Neural cell (in vitro differentiated cells): ENCODE measurements around the gene TBC1D16. TPM values are rescaled to one million over a fixed set of nuclear protein-coding genes. Genes with fewer than 3 reads are reported as not detected.

Experiments
- H2AFZ ChIP-seq: fragments of 200-600, 300-800 bp; sonication (generic), shearing (Covaris generic); 2 replicates; pipeline ENCODE4 v1.6.0; 2014; ENCODE audit warnings: low read depth, mild to moderate bottlenecking, antibody characterized with exemption, low read length, moderate library complexity
- H3F3A ChIP-seq: fragments of 200-600 bp; shearing (Covaris generic); 2 replicates; pipeline ENCODE4 v1.6.1; 2016; ENCODE audit warnings: mild to moderate bottlenecking, moderate library complexity, mixed read lengths, antibody characterized with exemption, low read length; ENCODE audit not compliant: insufficient read depth, poor library complexity, severe bottlenecking
- H3K27ac ChIP-seq: fragments of 200-600, 300-800 bp; sonication (generic), shearing (Covaris generic); 2 replicates; pipeline ENCODE4 v1.5.1; 2014; ENCODE audit warnings: mild to moderate bottlenecking, low read length, moderate library complexity
- H3K27me3 ChIP-seq: fragments of 300-800, 200-600 bp; sonication (generic), shearing (Covaris generic); 2 replicates; pipeline ENCODE4 v1.6.0; 2014; ENCODE audit warnings: mild to moderate bottlenecking, low read depth, low read length, moderate library complexity; ENCODE audit not compliant: insufficient read depth
- H3K36me3 ChIP-seq: fragments of 300-800, 200-600 bp; sonication (generic), shearing (Covaris generic); 2 replicates; pipeline ENCODE4 v1.5.1; 2014; ENCODE audit warnings: mild to moderate bottlenecking, antibody characterized with exemption, low read length, moderate library complexity; ENCODE audit not compliant: insufficient read depth
- H3K4me2 ChIP-seq: fragments of 300-800, 200-600 bp; sonication (generic), shearing (Covaris generic); 2 replicates; pipeline ENCODE4 v1.6.0; 2014; ENCODE audit warnings: mild to moderate bottlenecking, low read length
- H3K4me3 ChIP-seq: fragments of 300-800, 200-600 bp; sonication (generic), shearing (Covaris generic); 2 replicates; pipeline ENCODE4 v1.5.1; 2014; ENCODE audit warnings: mild to moderate bottlenecking, low read length, moderate library complexity
- H3K79me2 ChIP-seq: fragments of 200-600 bp; shearing (Covaris generic); replicated peaks from 2 replicates; pipeline ENCODE4 v1.6.0; 2014; ENCODE audit warnings: mild to moderate bottlenecking, low read length, moderate library complexity; ENCODE audit not compliant: insufficient read depth
- H3K9ac ChIP-seq: fragments of 300-800, 200-600 bp; sonication (generic), shearing (Covaris generic); 2 replicates; pipeline ENCODE4 v1.6.1; 2016; ENCODE audit warnings: mild to moderate bottlenecking, low read length, mixed read lengths
- H3K9me2 ChIP-seq: fragments of 200-600 bp; shearing (Covaris generic); 2 replicates; pipeline ENCODE4 v1.6.1; 2016; ENCODE audit warnings: mild to moderate bottlenecking, low read length, mixed read lengths; ENCODE audit not compliant: insufficient read depth
- H3K9me3 ChIP-seq: fragments of 200-600, 300-800 bp; sonication (generic), shearing (Covaris generic); 2 replicates; pipeline ENCODE4 v1.6.1; 2016; ENCODE audit warnings: mild to moderate bottlenecking, mixed run types, low read length, moderate library complexity, mixed read lengths
- H4K20me1 ChIP-seq: fragments of 200-600 bp; shearing (Covaris generic); 2 replicates; pipeline ENCODE4 v1.6.1; 2016; ENCODE audit warnings: mild to moderate bottlenecking, mixed run types; ENCODE audit not compliant: insufficient read depth
- EP300 ChIP-seq: fragments of 450-650 bp; conservative IDR thresholded peaks from 2 replicates; pipeline ENCODE4 v1.6.1; 2014; ENCODE audit warnings: antibody characterized with exemption, mild to moderate bottlenecking, moderate library complexity; ENCODE audit not compliant: poor library complexity, severe bottlenecking
- EZH2 ChIP-seq: fragments of 200-600, 300-800 bp; shearing (Covaris generic), sonication (generic); IDR thresholded peaks from 2 replicates; pipeline ENCODE4 v1.6.1; 2014; ENCODE audit warnings: antibody characterized with exemption, low read length, borderline replicate concordance, mild to moderate bottlenecking; ENCODE audit not compliant: insufficient read depth, poor library complexity, severe bottlenecking
- MXI1 ChIP-seq: fragments of 450-650 bp; conservative IDR thresholded peaks from 2 replicates; pipeline ENCODE4 v1.6.1; 2014; ENCODE audit warnings: antibody characterized with exemption, mild to moderate bottlenecking; ENCODE audit not compliant: poor library complexity, severe bottlenecking
- POLR2AphosphoS5 ChIP-seq: IDR thresholded peaks from 2 replicates; pipeline ENCODE4 v1.6.1; 2012
- RAD21 ChIP-seq: fragments of 450-650 bp; conservative IDR thresholded peaks from 2 replicates; pipeline ENCODE4 v1.6.1; 2014; ENCODE audit warnings: antibody characterized with exemption, mild to moderate bottlenecking, moderate library complexity
- SMC3 ChIP-seq: fragments of 450-650 bp; conservative IDR thresholded peaks from 2 replicates; pipeline ENCODE4 v1.6.1; 2014; ENCODE audit warnings: antibody characterized with exemption, mild to moderate bottlenecking, moderate library complexity; ENCODE audit not compliant: poor library complexity
- TAF1 ChIP-seq: IDR thresholded peaks from 2 replicates; pipeline ENCODE4 v1.6.1; 2012; ENCODE audit warnings: low read depth
- polyA plus RNA-seq: library from polyadenylated mRNA; depleted of rRNA; stranded (reverse); fragments of >200 nt; gene quantifications from 2 replicates; pipeline ENCODE4 v1.2.3, GENCODE V29; 2014
- TF ChIP-seq, protein P1 (sequence below): IDR thresholded peaks from 2 replicates; pipeline ENCODE4 v1.6.1; 2012; ENCODE audit warnings: borderline replicate concordance
- TF ChIP-seq, protein P2 (sequence below): fragments of 450-650 bp; IDR thresholded peaks from 2 replicates; pipeline ENCODE4 v1.5.1; 2014; ENCODE audit warnings: antibody characterized with exemption, mild to moderate bottlenecking, moderate library complexity; ENCODE audit not compliant: poor library complexity, severe bottlenecking

Gene TBC1D16
- polyA plus RNA-seq, 1 donor from 2014 or later, result 19.8 TPM

DNA sequence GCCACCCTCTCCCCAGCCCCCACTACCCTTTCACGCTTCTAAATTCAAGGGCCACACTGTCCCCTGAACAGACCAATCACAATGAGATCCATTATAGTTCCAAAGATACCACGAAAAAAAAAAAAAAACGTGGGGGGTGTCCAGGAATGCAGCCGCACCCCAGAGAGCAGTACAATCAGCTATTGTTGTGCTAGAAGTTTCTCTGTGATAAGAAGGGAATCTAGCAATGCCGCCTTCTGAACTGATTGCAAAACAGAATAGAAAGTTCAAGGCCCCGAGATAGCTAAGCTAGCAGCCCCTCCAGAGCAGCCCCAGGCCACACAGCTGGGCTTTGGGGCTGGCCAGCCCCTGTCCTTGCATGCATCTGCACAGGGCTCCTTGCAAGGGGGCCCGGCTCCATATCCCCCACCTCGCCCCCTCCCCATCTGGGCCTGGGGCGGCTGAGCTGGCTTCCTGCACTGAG lies 109.5 kb downstream of the TBC1D16 start:
- no peaks in the 10 kb centered on the region for H3K79me2 ChIP-seq
- TF ChIP-seq EZH2 (no peak), SMC3 (no peak), MXI1 (no peak), RAD21 (no peak)
- no peaks in the 10 kb centered on the region for H3F3A ChIP-seq
- H3K27me3 ChIP-seq, result no peaks in the 10 kb centered on the region
- H3K4me2 ChIP-seq, result no peak overlapping the region
- no peaks in the 10 kb centered on the region for H3K9me3 ChIP-seq
- H3K27ac ChIP-seq, result no peak overlapping the region
- H4K20me1 ChIP-seq, result no peaks in the 10 kb centered on the region
- no peak overlapping the region for H2AFZ ChIP-seq
- no peak overlapping the region for H3K9ac ChIP-seq
- no peak overlapping the region for H3K4me3 ChIP-seq
- no peaks in the 10 kb centered on the region for H3K36me3 ChIP-seq
- H3K9me2 ChIP-seq, result no peaks in the 10 kb centered on the region

DNA sequence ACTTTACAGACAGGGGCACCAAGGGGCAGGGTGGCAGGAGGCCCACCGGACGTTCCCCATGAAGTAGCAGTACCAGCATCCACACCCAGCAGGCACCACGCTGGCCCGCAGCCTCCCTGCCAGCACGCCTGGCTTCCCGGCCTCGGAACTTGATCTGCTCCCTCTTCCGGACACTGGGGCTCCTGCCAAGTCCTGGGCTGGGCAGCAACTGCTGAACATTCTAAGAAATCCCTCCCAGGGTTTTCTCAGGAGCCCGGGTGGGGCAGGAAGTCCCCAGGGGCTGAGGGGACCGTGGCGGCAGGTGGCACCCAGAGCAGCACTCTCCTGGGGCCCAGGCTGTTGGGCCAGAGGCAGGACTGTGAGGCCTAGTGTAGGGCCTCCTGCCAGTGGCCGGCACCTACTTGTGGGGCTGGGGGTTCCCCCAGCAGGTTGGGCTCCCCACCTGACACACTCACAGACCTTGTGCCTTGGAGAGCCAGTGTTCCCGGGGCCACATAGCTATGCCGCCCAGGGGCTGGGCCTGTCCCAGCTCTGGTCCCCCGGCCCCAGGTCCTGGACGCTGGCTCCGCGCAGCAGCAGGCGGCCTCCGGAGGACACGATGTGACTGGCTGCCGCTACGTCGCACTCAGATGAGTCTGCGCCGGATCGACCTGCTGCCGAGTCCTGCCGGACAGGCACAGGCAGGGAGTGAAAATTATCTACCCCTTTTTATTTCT lies 110.3 kb downstream of the TBC1D16 start:
- Histone ChIP-seq H3K9ac (no peak overlapping the region), H3K4me2 (no peak overlapping the region), H3K79me2 (no peaks in the 10 kb centered on the region), H3K36me3 (no peaks in the 10 kb centered on the region), H3K9me2 (no peaks in the 10 kb centered on the region), H3K27me3 (no peaks in the 10 kb centered on the region), H3K4me3 (no peak overlapping the region), H4K20me1 (no peaks in the 10 kb centered on the region), H3K9me3 (no peaks in the 10 kb centered on the region), H3K27ac (no peak overlapping the region), H3F3A (no peaks in the 10 kb centered on the region), H2AFZ (no peak overlapping the region)
- TF ChIP-seq POLR2AphosphoS5 (peak; percentile 9), TAF1 (no peak), SMC3 (no peak), EZH2 (no peak), EP300 (no peak), MXI1 (no peak), RAD21 (no peak)
- TF ChIP-seq, protein P1, sequence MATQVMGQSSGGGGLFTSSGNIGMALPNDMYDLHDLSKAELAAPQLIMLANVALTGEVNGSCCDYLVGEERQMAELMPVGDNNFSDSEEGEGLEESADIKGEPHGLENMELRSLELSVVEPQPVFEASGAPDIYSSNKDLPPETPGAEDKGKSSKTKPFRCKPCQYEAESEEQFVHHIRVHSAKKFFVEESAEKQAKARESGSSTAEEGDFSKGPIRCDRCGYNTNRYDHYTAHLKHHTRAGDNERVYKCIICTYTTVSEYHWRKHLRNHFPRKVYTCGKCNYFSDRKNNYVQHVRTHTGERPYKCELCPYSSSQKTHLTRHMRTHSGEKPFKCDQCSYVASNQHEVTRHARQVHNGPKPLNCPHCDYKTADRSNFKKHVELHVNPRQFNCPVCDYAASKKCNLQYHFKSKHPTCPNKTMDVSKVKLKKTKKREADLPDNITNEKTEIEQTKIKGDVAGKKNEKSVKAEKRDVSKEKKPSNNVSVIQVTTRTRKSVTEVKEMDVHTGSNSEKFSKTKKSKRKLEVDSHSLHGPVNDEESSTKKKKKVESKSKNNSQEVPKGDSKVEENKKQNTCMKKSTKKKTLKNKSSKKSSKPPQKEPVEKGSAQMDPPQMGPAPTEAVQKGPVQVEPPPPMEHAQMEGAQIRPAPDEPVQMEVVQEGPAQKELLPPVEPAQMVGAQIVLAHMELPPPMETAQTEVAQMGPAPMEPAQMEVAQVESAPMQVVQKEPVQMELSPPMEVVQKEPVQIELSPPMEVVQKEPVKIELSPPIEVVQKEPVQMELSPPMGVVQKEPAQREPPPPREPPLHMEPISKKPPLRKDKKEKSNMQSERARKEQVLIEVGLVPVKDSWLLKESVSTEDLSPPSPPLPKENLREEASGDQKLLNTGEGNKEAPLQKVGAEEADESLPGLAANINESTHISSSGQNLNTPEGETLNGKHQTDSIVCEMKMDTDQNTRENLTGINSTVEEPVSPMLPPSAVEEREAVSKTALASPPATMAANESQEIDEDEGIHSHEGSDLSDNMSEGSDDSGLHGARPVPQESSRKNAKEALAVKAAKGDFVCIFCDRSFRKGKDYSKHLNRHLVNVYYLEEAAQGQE, result no peak
- TF ChIP-seq, protein P2, sequence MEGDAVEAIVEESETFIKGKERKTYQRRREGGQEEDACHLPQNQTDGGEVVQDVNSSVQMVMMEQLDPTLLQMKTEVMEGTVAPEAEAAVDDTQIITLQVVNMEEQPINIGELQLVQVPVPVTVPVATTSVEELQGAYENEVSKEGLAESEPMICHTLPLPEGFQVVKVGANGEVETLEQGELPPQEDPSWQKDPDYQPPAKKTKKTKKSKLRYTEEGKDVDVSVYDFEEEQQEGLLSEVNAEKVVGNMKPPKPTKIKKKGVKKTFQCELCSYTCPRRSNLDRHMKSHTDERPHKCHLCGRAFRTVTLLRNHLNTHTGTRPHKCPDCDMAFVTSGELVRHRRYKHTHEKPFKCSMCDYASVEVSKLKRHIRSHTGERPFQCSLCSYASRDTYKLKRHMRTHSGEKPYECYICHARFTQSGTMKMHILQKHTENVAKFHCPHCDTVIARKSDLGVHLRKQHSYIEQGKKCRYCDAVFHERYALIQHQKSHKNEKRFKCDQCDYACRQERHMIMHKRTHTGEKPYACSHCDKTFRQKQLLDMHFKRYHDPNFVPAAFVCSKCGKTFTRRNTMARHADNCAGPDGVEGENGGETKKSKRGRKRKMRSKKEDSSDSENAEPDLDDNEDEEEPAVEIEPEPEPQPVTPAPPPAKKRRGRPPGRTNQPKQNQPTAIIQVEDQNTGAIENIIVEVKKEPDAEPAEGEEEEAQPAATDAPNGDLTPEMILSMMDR, result no peak
